Esophagus muscularis mucosa (tissue), 4 donors: ENCODE results near the gene ADAMTSL5.

Source experiments
- CTCF ChIP-seq, 3 experiments: fragments of 200-600 bp in 2 of 3; fragments of 450-650 bp in 1 of 3; sonication (generic) in 2 of 3; IDR thresholded peaks; one replicate each; pipeline ENCODE4 v1.5.1; 2017 to 2019; ENCODE audit warnings: antibody characterized with exemption in 3 of 3, mild to moderate bottlenecking in 2 of 3, moderate library complexity in 1 of 3
- EP300 ChIP-seq: sonication (generic); formaldehyde crosslinking; IDR thresholded peaks from one replicate; pipeline ENCODE4 v1.6.1; 2017; ENCODE audit warnings: antibody characterized with exemption
- POLR2A ChIP-seq: fragments of 450-650 bp; IDR thresholded peaks from one replicate; pipeline ENCODE4 v1.6.1; 2017; ENCODE audit warnings: antibody characterized with exemption, moderate library complexity, mild to moderate bottlenecking, low read depth
- POLR2AphosphoS5 ChIP-seq, 2 donors: sonication (generic); formaldehyde crosslinking; IDR thresholded peaks; one replicate each; pipeline ENCODE4 v1.6.1; 2017; ENCODE audit warnings: antibody characterized with exemption in 2 of 2

GRCh38 chr19:1471010-1471514, 41.8 kb downstream of the ADAMTSL5 start:
- TF ChIP-seq CTCF (IDR thresholded peaks at IDR 0.05), result no peak
- no peak for TF ChIP-seq POLR2A
- TF ChIP-seq EP300, result no peak
- TF ChIP-seq POLR2AphosphoS5 (IDR thresholded peaks at IDR 0.05), result no peak
